H9 (cell line): Measurements from ENCODE around the gene CHCHD6. TPM values are rescaled to one million over a fixed set of nuclear protein-coding genes. Genes with fewer than 3 reads are reported as not detected.

Experiments used
- DNase-seq: peaks from one replicate; pipeline ENCODE4 v3.0.0-alpha.2; 2017
- H2AFZ ChIP-seq: one replicate; pipeline ENCODE4 v1.6.1; 2013; ENCODE audit warnings: mild to moderate bottlenecking, low read length, control low read depth, moderate library complexity
- H2AK5ac ChIP-seq: 2 replicates; pipeline ENCODE4 v1.6.1; 2013; ENCODE audit warnings: low read length, control low read depth, mixed read lengths; ENCODE audit not compliant: insufficient read length
- H2BK120ac ChIP-seq: one replicate; pipeline ENCODE4 v1.6.1; 2013; ENCODE audit warnings: low read depth, mild to moderate bottlenecking, low read length, control low read depth, inconsistent platforms; ENCODE audit not compliant: poor library complexity, severe bottlenecking
- H2BK12ac ChIP-seq: 2 replicates; pipeline ENCODE4 v1.6.1; 2013; ENCODE audit warnings: low read length, control low read depth, mixed read lengths, low read depth; ENCODE audit not compliant: insufficient read length
- H2BK15ac ChIP-seq: 2 replicates; pipeline ENCODE4 v1.6.1; 2013; ENCODE audit warnings: low read depth, low read length, control low read depth
- H2BK20ac ChIP-seq: one replicate; pipeline ENCODE4 v1.6.1; 2013; ENCODE audit warnings: low read depth, mild to moderate bottlenecking, low read length, control low read depth, inconsistent platforms; ENCODE audit not compliant: poor library complexity, severe bottlenecking
- H2BK5ac ChIP-seq: 2 replicates; pipeline ENCODE4 v1.6.1; 2013; ENCODE audit warnings: low read length, control low read depth, mixed read lengths; ENCODE audit not compliant: insufficient read length
- H3K14ac ChIP-seq: 2 replicates; pipeline ENCODE4 v1.6.1; 2013; ENCODE audit warnings: low read length, control low read depth; ENCODE audit not compliant: insufficient read depth
- H3K18ac ChIP-seq: 2 replicates; pipeline ENCODE4 v1.6.1; 2013; ENCODE audit warnings: low read depth, mild to moderate bottlenecking, mixed read lengths, low read length, control low read depth; ENCODE audit not compliant: insufficient read length
- H3K23ac ChIP-seq: 2 replicates; pipeline ENCODE4 v1.6.1; 2013; ENCODE audit warnings: low read length, control low read depth, mixed read lengths, low read depth; ENCODE audit not compliant: insufficient read length
- H3K23me2 ChIP-seq: 2 replicates; pipeline ENCODE4 v1.6.1; 2013; ENCODE audit warnings: low read depth, mild to moderate bottlenecking, mixed read lengths, low read length, control low read depth; ENCODE audit not compliant: insufficient read length, poor library complexity, severe bottlenecking
- H3K27ac ChIP-seq: 2 replicates; pipeline ENCODE4 v1.5.1; 2013; ENCODE audit warnings: low read length, control low read depth, mixed read lengths, low read depth; ENCODE audit not compliant: insufficient read length
- H3K27me3 ChIP-seq: 2 replicates; pipeline ENCODE4 v1.6.1; 2013; ENCODE audit warnings: low read length, control low read depth, inconsistent platforms; ENCODE audit not compliant: insufficient read depth
- H3K4ac ChIP-seq: 2 replicates; pipeline ENCODE4 v1.6.1; 2013; ENCODE audit warnings: low read depth, mild to moderate bottlenecking, control low read depth, inconsistent platforms, low read length, moderate library complexity
- H3K4me1 ChIP-seq: 2 replicates; pipeline ENCODE4 v1.6.1; 2013; ENCODE audit warnings: low read length, control low read depth, inconsistent platforms; ENCODE audit not compliant: insufficient read depth
- H3K4me2 ChIP-seq: 2 replicates; pipeline ENCODE4 v1.6.1; 2013; ENCODE audit warnings: low read length, control low read depth, mixed read lengths; ENCODE audit not compliant: insufficient read length, insufficient read depth
- H3K56ac ChIP-seq: 2 replicates; pipeline ENCODE4 v1.6.1; 2013; ENCODE audit warnings: low read depth, mild to moderate bottlenecking, mixed read lengths, low read length, control low read depth; ENCODE audit not compliant: insufficient read length
- H3K79me1 ChIP-seq: 2 replicates; pipeline ENCODE4 v1.6.1; 2013; ENCODE audit warnings: low read depth, mild to moderate bottlenecking, moderate library complexity, low read length, control low read depth, inconsistent platforms; ENCODE audit not compliant: insufficient read depth, poor library complexity, severe bottlenecking
- H3K79me2 ChIP-seq: 2 replicates; pipeline ENCODE4 v1.6.1; 2013; ENCODE audit warnings: low read length, control low read depth, inconsistent platforms; ENCODE audit not compliant: insufficient read depth
- H3K9ac ChIP-seq: 2 replicates; pipeline ENCODE4 v1.6.1; 2013; ENCODE audit warnings: low read length, control low read depth, mixed read lengths; ENCODE audit not compliant: insufficient read length; ENCODE audit errors: extremely low read depth
- H3K9me3 ChIP-seq: one replicate; pipeline ENCODE4 v1.6.1; 2013; ENCODE audit warnings: low read depth, low read length, inconsistent platforms; ENCODE audit not compliant: control insufficient read depth
- H3T11ph ChIP-seq: one replicate; pipeline ENCODE4 v1.6.1; 2013; ENCODE audit warnings: mild to moderate bottlenecking, low read length, control low read depth, inconsistent platforms
- H4K20me1 ChIP-seq: one replicate; pipeline ENCODE4 v1.6.1; 2013; ENCODE audit not compliant: control insufficient read depth, insufficient read length, insufficient read depth
- H4K5ac ChIP-seq: 2 replicates; pipeline ENCODE4 v1.6.1; 2013; ENCODE audit warnings: low read depth, mild to moderate bottlenecking, mixed read lengths, low read length, control low read depth; ENCODE audit not compliant: insufficient read length
- H4K8ac ChIP-seq: replicated peaks from 2 replicates; pipeline ENCODE4 v1.6.1; 2013; ENCODE audit warnings: low read length, control low read depth, mixed read lengths, low read depth; ENCODE audit not compliant: insufficient read length
- H4K91ac ChIP-seq: 2 replicates; pipeline ENCODE4 v1.6.1; 2013; ENCODE audit warnings: low read depth, mild to moderate bottlenecking, moderate library complexity, mixed read lengths, low read length, control low read depth; ENCODE audit not compliant: insufficient read length
- H3K27ac Mint-ChIP-seq, 3 experiments: 2 replicates in 2 of 3; 3 replicates in 1 of 3; pipeline ENCODE4 v1.8.0; 2020 to 2021; ENCODE audit warnings: mixed read lengths in 3 of 3, mild to moderate bottlenecking in 1 of 3, moderate library complexity in 1 of 3
- H3K27me3 Mint-ChIP-seq: 2 replicates; pipeline ENCODE4 v1.8.0; 2021; ENCODE audit warnings: low read depth, mild to moderate bottlenecking, moderate library complexity, mixed read lengths
- H3K36me3 Mint-ChIP-seq, 3 experiments: 2 replicates in 2 of 3; 3 replicates in 1 of 3; pipeline ENCODE4 v1.8.0; 2020 to 2021; ENCODE audit warnings: low read depth in 3 of 3, mixed read lengths in 3 of 3; ENCODE audit not compliant: insufficient read depth in 1 of 3
- H3K4me1 Mint-ChIP-seq, 2 experiments: 2 replicates each; pipeline ENCODE4 v1.8.0; 2020; ENCODE audit warnings: mixed read lengths in 2 of 2
- H3K4me3 Mint-ChIP-seq, 2 experiments: 2 replicates in 1 of 2; 3 replicates in 1 of 2; pipeline ENCODE4 v1.8.0; 2020 to 2021; ENCODE audit warnings: mild to moderate bottlenecking in 2 of 2, mixed read lengths in 2 of 2, moderate library complexity in 1 of 2
- H3K9me3 Mint-ChIP-seq, 2 experiments: 2 replicates in 1 of 2; 3 replicates in 1 of 2; pipeline ENCODE4 v1.8.0; 2020; ENCODE audit warnings: mild to moderate bottlenecking in 2 of 2, mixed read lengths in 2 of 2, moderate library complexity in 1 of 2
- CTCF ChIP-seq: fragments of 200-600 bp; sonication (generic); conservative IDR thresholded peaks from 3 replicates; pipeline ENCODE4 v1.8.0; 2021; ENCODE audit warnings: antibody characterized with exemption, mild to moderate bottlenecking
- WGBS: extraction: QIAGEN DNeasy Blood & Tissue Kit; methylation state at CpG from one replicate; pipeline ENCODE4 v1.1.7; 2013; ENCODE audit warnings: missing lambda C conversion rate, low lambda C conversion rate, mixed read lengths; ENCODE audit not compliant: insufficient read length; ENCODE audit errors: extremely low coverage; 5-methylcytosine and 5-hydroxymethylcytosine counted together
- total RNA-seq: library from RNA; stranded (reverse); gene quantifications from 2 replicates; pipeline ENCODE4 v1.2.1, GENCODE V29; 2021

Gene CHCHD6
- total RNA-seq, 1 experiment from 2014 or later: 34.2 TPM

- Histone ChIP-seq H3K27me3 (no peaks in the 10 kb centered on the region), H2BK12ac (no peak overlapping the region), H3K4me2 (no peak overlapping the region), H3K4ac (no peak overlapping the region), H3K79me2 (no peaks in the 10 kb centered on the region), H3K9ac (no peak overlapping the region), H3K14ac (no peak overlapping the region), H2BK120ac (no peak overlapping the region), H3K27ac (no peak overlapping the region), H4K8ac (no peak overlapping the region), H3K23ac (no peak overlapping the region), H3K79me1 (no peaks in the 10 kb centered on the region), H4K20me1 (no peaks in the 10 kb centered on the region), H3K23me2 (no peaks in the 10 kb centered on the region), H3T11ph (no peak overlapping the region), H2BK20ac (no peak overlapping the region), H3K56ac (no peak overlapping the region), H3K9me3 (no peaks in the 10 kb centered on the region), H4K91ac (no peak overlapping the region), H3K4me1 (no peaks in the 10 kb centered on the region), H4K5ac (no peak overlapping the region), H2AFZ (no peak overlapping the region), H2BK15ac (no peak overlapping the region), H3K18ac (no peak overlapping the region), H2BK5ac (no peak overlapping the region), H2AK5ac (no peak overlapping the region)
- Mint-ChIP-seq H3K9me3 (no peaks in the 10 kb centered on the region), H3K36me3 (no peaks in the 10 kb centered on the region), H3K4me1 (peaks cover 0 to 4% of the 10 kb centered on the region in 2 experiments; a peak in 2 of 4 replicates), H3K27ac (no peak overlapping the region), H3K27me3 (no peaks in the 10 kb centered on the region), H3K4me3 (no peak overlapping the region)
- TF ChIP-seq CTCF: no peak
- no CpG with 5 or more reads among the region's 6 CpGs for WGBS
- DNase-seq: no peak
Observed at GRCh38 chr3:126936853-126937425, 232.9 kb downstream of the CHCHD6 start.
